Activated CD4-positive, alpha-beta memory T cell treated with anti-CD3 and anti-CD28 coated beads for 36 hours (primary cell): ENCODE results near the gene MCL1. TPM values are rescaled to one million over a fixed set of nuclear protein-coding genes. Genes with fewer than 3 reads are reported as not detected.
"Not testable (repeated sequence)": the region's sequence is repeated elsewhere in the genome, so short reads cannot be mapped to it uniquely, and the experiment has no call there.

Experiments used
- CTCF ChIA-PET: fragments of 350-600 bp; sonication (Branson Sonifier 250); formaldehyde crosslinking; loops from one replicate; lab custom pipeline; 2021; ENCODE audit warnings: antibody characterized with exemption, inconsistent platforms; lab: Charles Lee
- POLR2A ChIA-PET: fragments of 350-600 bp; sonication (Branson Sonifier 250); formaldehyde crosslinking; loops from one replicate; lab custom pipeline; 2021; ENCODE audit warnings: antibody characterized with exemption; lab: Charles Lee
- DNase-seq: peaks from one replicate; pipeline ENCODE4 v3.0.0-alpha.2; 2020
- H3K27ac Mint-ChIP-seq: one replicate; pipeline ENCODE4 v1.8.0; 2021; ENCODE audit warnings: mixed read lengths
- H3K27me3 Mint-ChIP-seq: one replicate; pipeline ENCODE4 v1.8.0; 2021; ENCODE audit warnings: mixed read lengths
- H3K36me3 Mint-ChIP-seq: one replicate; pipeline ENCODE4 v1.8.0; 2021; ENCODE audit warnings: mixed read lengths
- H3K4me1 Mint-ChIP-seq: one replicate; pipeline ENCODE4 v1.8.0; 2021; ENCODE audit warnings: low read depth, mixed read lengths
- H3K4me3 Mint-ChIP-seq: one replicate; pipeline ENCODE4 v1.8.0; 2021; ENCODE audit warnings: mild to moderate bottlenecking, mixed read lengths
- H3K9me3 Mint-ChIP-seq: one replicate; pipeline ENCODE4 v1.8.0; 2021; ENCODE audit warnings: mixed read lengths
- intact Hi-C: fragments of 100-400 bp; cut with micrococcal nuclease; formaldehyde crosslinking; loops from one replicate; pipeline ENCODE4 v1.15.1; 2023
- total RNA-seq, 2 experiments: library from RNA; stranded (reverse); gene quantifications; one replicate each; pipeline ENCODE4 v1.2.3, GENCODE V29; 2021

Gene MCL1
- total RNA-seq, 2 experiments from 2014 or later: 280 to 288 TPM

GRCh38 chr1:150603711-150604110 is 24.3 kb upstream of the MCL1 start:
- POLR2A ChIA-PET: interaction anchor here (0.7 to 2.8 kb wide), 7 partner anchors 10 to 44 kb away, joined by 3 to 15 read pairs (median 3); partner anchors contain the start of gene MCL1
- H3K4me3 Mint-ChIP-seq: no peak overlapping the region
- no peaks in the 10 kb centered on the region for H3K27me3 Mint-ChIP-seq

GRCh38 chr1:150602372-150602771 is 23.0 kb upstream of the MCL1 start:
- peaks cover 14% of the 10 kb centered on the region for H3K36me3 Mint-ChIP-seq
- CTCF ChIA-PET, H3K27me3 Mint-ChIP-seq, DNase-seq, H3K9me3 Mint-ChIP-seq, H3K4me3 Mint-ChIP-seq, H3K27ac Mint-ChIP-seq, POLR2A ChIA-PET, intact Hi-C loops: not testable (repeated sequence)
- H3K4me1 Mint-ChIP-seq: peaks cover 18% of the 10 kb centered on the region

More at GRCh38 chr1:150603711-150604110, 24.3 kb upstream of the MCL1 start:
- Mint-ChIP-seq H3K9me3 (no peaks in the 10 kb centered on the region), H3K36me3 (peaks cover 14% of the 10 kb centered on the region), H3K27ac (peak overlapping the region; percentile 39), H3K4me1 (peaks cover 18% of the 10 kb centered on the region)
- no peak for DNase-seq
- CTCF ChIA-PET: interaction anchor here (1.4 kb wide), 2 partner anchors 10 to 44 kb away, joined by 4 to 7 read pairs; no protein-coding TSS in a partner anchor
- intact Hi-C loops: loop anchor here (1.0 kb wide), 1 partner anchor 10 kb away; no protein-coding TSS in a partner anchor

GRCh38 chr1:150601540-150601939 is 22.1 kb upstream of the MCL1 start:
- CTCF ChIA-PET: no interaction called here
- Mint-ChIP-seq H3K36me3 (peaks cover 14% of the 10 kb centered on the region), H3K4me3 (no peak overlapping the region), H3K4me1 (peaks cover 22% of the 10 kb centered on the region), H3K27me3 (no peaks in the 10 kb centered on the region), H3K9me3 (no peaks in the 10 kb centered on the region), H3K27ac (no peak overlapping the region)
- no peak for DNase-seq
- POLR2A ChIA-PET: no interaction called here
- intact Hi-C loops: no loop called here

GRCh38 chr1:150598346-150598745 is 18.9 kb upstream of the MCL1 start:
- H3K27ac Mint-ChIP-seq, H3K4me3 Mint-ChIP-seq, H3K27me3 Mint-ChIP-seq, CTCF ChIA-PET, intact Hi-C loops, DNase-seq, POLR2A ChIA-PET, H3K9me3 Mint-ChIP-seq: not testable (repeated sequence)
- Mint-ChIP-seq H3K4me1 (peaks cover 17% of the 10 kb centered on the region), H3K36me3 (peaks cover 10% of the 10 kb centered on the region)

GRCh38 chr1:150596976-150597375 is 17.6 kb upstream of the MCL1 start:
- ChIA-PET POLR2A (no interaction called here), CTCF (interaction anchor here (0.6 to 1.8 kb wide), 2 partner anchors 36 to 314 kb away, joined by 3 to 7 read pairs; no protein-coding TSS in a partner anchor)
- Mint-ChIP-seq H3K27me3 (no peaks in the 10 kb centered on the region), H3K36me3 (peaks cover 7% of the 10 kb centered on the region), H3K4me3 (no peak overlapping the region), H3K27ac (no peak overlapping the region), H3K9me3 (no peaks in the 10 kb centered on the region), H3K4me1 (peaks cover 15% of the 10 kb centered on the region)
- no peak for DNase-seq
- intact Hi-C loops: no loop called here

- Mint-ChIP-seq H3K27me3 (no peaks in the 10 kb centered on the region), H3K9me3 (no peaks in the 10 kb centered on the region), H3K4me3 (no peak overlapping the region), H3K4me1 (peaks cover 15% of the 10 kb centered on the region), H3K36me3 (peaks cover 7% of the 10 kb centered on the region), H3K27ac (peak overlapping the region; percentile 47)
- intact Hi-C loops: no loop called here
- ChIA-PET POLR2A (no interaction called here), CTCF (interaction anchor here (1.8 kb wide), 1 partner anchor 36 kb away, joined by 7 read pairs; no protein-coding TSS in a partner anchor)
- no peak for DNase-seq
These were observed 16.9 kb upstream of the MCL1 start for GRCh38 chr1:150596095-150596892.

- POLR2A ChIA-PET: no interaction called here
- Mint-ChIP-seq H3K9me3 (no peaks in the 10 kb centered on the region), H3K27ac (no peak overlapping the region), H3K4me1 (peaks cover 19% of the 10 kb centered on the region), H3K27me3 (peaks cover 2% of the 10 kb centered on the region), H3K36me3 (peaks cover 19% of the 10 kb centered on the region), H3K4me3 (no peak overlapping the region)
- no peak for DNase-seq
- intact Hi-C loops: no loop called here
- CTCF ChIA-PET: no interaction called here
These were observed 3.0 kb upstream of the MCL1 start for GRCh38 chr1:150582371-150582770.

GRCh38 chr1:150581962-150582361 is 2.6 kb upstream of the MCL1 start:
- Mint-ChIP-seq H3K36me3 (peaks cover 23% of the 10 kb centered on the region), H3K4me1 (peaks cover 19% of the 10 kb centered on the region)
- DNase-seq, H3K27me3 Mint-ChIP-seq, intact Hi-C loops, H3K27ac Mint-ChIP-seq, H3K4me3 Mint-ChIP-seq, H3K9me3 Mint-ChIP-seq: not testable (repeated sequence)
- ChIA-PET POLR2A (interaction anchor here (6.0 kb wide), 1 partner anchor 31 kb away, joined by 105 read pairs; no protein-coding TSS in a partner anchor), CTCF (interaction anchor here (15.1 kb wide), 1 partner anchor 19 kb away, joined by 276 read pairs; no protein-coding TSS in a partner anchor)

GRCh38 chr1:150581437-150581836 is 2.0 kb upstream of the MCL1 start:
- CTCF ChIA-PET: interaction anchor here (1.2 to 15.1 kb wide), 2 partner anchors 18 to 40 kb away, joined by 4 to 276 read pairs; no protein-coding TSS in a partner anchor
- DNase-seq, H3K27me3 Mint-ChIP-seq, H3K9me3 Mint-ChIP-seq, H3K27ac Mint-ChIP-seq, intact Hi-C loops: not testable (repeated sequence)
- Mint-ChIP-seq H3K4me1 (peaks cover 19% of the 10 kb centered on the region), H3K36me3 (peaks cover 28% of the 10 kb centered on the region), H3K4me3 (peak overlapping the region; percentile 93)
- POLR2A ChIA-PET: interaction anchor here (6.0 to 12.6 kb wide), 2 partner anchors 17 to 31 kb away, joined by 105 to 527 read pairs; no protein-coding TSS in a partner anchor

- DNase-seq, intact Hi-C loops, H3K9me3 Mint-ChIP-seq, H3K27me3 Mint-ChIP-seq: not testable (repeated sequence)
- Mint-ChIP-seq H3K4me3 (peak overlapping the region; percentile 93), H3K27ac (peak overlapping the region; percentile 92), H3K36me3 (peaks cover 33% of the 10 kb centered on the region), H3K4me1 (peaks cover 19% of the 10 kb centered on the region)
- CTCF ChIA-PET: interaction anchor here (1.0 to 15.1 kb wide), 3 partner anchors 18 to 415 kb away, joined by 3 to 276 read pairs (median 4); no protein-coding TSS in a partner anchor
- POLR2A ChIA-PET: interaction anchor here (6.0 to 12.6 kb wide), 2 partner anchors 16 to 32 kb away, joined by 105 to 527 read pairs; no protein-coding TSS in a partner anchor
These were observed 1.6 kb upstream of the MCL1 start for GRCh38 chr1:150580966-150581365.

GRCh38 chr1:150579945-150580642 is 684 bp upstream of the MCL1 start:
- Mint-ChIP-seq H3K27me3 (peaks cover 2% of the 10 kb centered on the region), H3K9me3 (no peaks in the 10 kb centered on the region), H3K36me3 (peaks cover 42% of the 10 kb centered on the region), H3K4me3 (peak overlapping the region; percentile 93), H3K27ac (peak overlapping the region; percentile 92), H3K4me1 (peaks cover 19% of the 10 kb centered on the region)
- POLR2A ChIA-PET: interaction anchor here (0.6 to 12.6 kb wide), 14 partner anchors 9 to 491 kb away, joined by 3 to 527 read pairs (median 4); partner anchors contain the start of genes APH1A and ENSA
- intact Hi-C loops: loop anchor here (1.0 kb wide), 2 partner anchors 13 to 49 kb away; partner anchors contain the start of gene ENSA
- DNase-seq: no peak
- CTCF ChIA-PET: interaction anchor here (0.7 to 15.1 kb wide), 9 partner anchors 17 to 416 kb away, joined by 3 to 276 read pairs (median 5); partner anchors contain the start of genes ENSA and GOLPH3L
